Fibroblast of lung (primary cell): Measurements from ENCODE around the gene SCYGR1.

Experiments
- CTCF ChIP-seq, 2 donors: IDR thresholded peaks in 1 of 2; conservative IDR thresholded peaks in 1 of 2; 1 replicate in 1 of 2; 2 replicates in 1 of 2; pipeline ENCODE4 v1.5.1; 2011 to 2012; ENCODE audit warnings: low read length in 2 of 2, control low read depth in 1 of 2, inconsistent platforms in 1 of 2, low read depth in 1 of 2, mild to moderate bottlenecking in 1 of 2
- EZH2 ChIP-seq: IDR thresholded peaks from 2 replicates; pipeline ENCODE4 v1.5.1; 2012; ENCODE audit warnings: low read length, control low read depth, mild to moderate bottlenecking; ENCODE audit errors: missing control alignments

- peak; percentile 64 to 81 for TF ChIP-seq CTCF (conservative IDR thresholded peaks at IDR 0.05 in 1 of 2, IDR thresholded peaks at IDR 0.05 in 1 of 2; ENCODE audit: low read depth in 1 of 2, low read length in 2 of 2)
- no peak for TF ChIP-seq EZH2
These were observed 18.7 kb upstream of the SCYGR1 start for GRCh38 chr2:227406177-227407031.
